Stimulated activated naive CD8-positive, alpha-beta T cell treated with anti-CD3 and anti-CD28 coated beads, Interleukin-15, amount 100 ng/mL, for 72 hours (primary cell): ENCODE data around the gene STAB1.
A peak's percentile ranks its signal among the peaks of the same experiment; 100 is the strongest.

Experiments used
- ATAC-seq: fragments of 150-1000 bp; cut with Tn5 transposase; 2 replicates; pipeline ENCODE4 v1.10.0; 2021; ENCODE audit warnings: mild to moderate bottlenecking, moderate library complexity
- DNase-seq, 2 donors: peaks; one replicate each; pipeline ENCODE4 v3.0.0; 2021 to 2022
- H3K27ac Mint-ChIP-seq, 2 donors: one replicate each; pipeline ENCODE4 v1.8.0; 2022; ENCODE audit warnings: mild to moderate bottlenecking in 2 of 2, mixed read lengths in 2 of 2, moderate library complexity in 2 of 2
- H3K27me3 Mint-ChIP-seq: one replicate; pipeline ENCODE4 v1.8.0; 2022; ENCODE audit warnings: mixed read lengths
- H3K4me1 Mint-ChIP-seq: one replicate; pipeline ENCODE4 v1.8.0; 2022; ENCODE audit warnings: mild to moderate bottlenecking, mixed read lengths
- H3K4me3 Mint-ChIP-seq, 2 donors: one replicate each; pipeline ENCODE4 v1.8.0; 2022; ENCODE audit warnings: mild to moderate bottlenecking in 2 of 2, mixed read lengths in 2 of 2, moderate library complexity in 1 of 2
- H3K9me3 Mint-ChIP-seq, 2 donors: one replicate each; pipeline ENCODE4 v1.8.0; 2022; ENCODE audit warnings: mixed read lengths in 2 of 2

STAB1 gene

DNA sequence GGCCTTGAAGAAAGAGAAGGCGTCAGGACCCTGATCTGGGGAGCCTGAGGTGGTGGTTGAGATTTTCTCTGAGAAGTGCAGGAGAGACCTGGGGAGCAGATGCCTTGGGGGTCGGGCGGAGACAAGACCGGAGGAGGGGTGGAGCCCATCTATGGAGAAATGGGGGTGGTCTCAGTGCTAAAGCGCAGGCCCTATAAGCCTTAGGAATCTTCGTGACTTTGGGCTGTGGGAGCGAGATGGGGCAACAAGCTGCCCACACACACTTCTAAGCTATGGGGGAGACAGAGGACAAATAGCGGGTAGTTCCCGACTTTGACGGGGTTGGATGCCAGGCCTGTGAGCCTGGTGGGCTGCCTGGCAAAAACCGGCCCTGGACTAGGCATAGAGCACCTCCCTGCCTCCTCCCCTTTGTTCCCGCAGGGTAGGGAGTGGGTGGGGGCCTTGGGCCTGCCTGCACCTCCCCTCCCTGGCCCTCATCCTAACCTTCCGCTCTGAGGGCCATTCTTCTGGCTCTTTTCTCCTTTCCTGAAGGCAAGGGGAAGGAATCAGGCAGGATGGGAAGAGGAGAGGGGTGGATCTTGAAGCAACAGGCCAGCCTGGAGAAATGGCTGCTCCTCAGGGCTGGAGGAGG lies 38.9 kb upstream of the STAB1 start:
- H3K4me3 Mint-ChIP-seq, result peak overlapping the region; percentile 94 to 95
- ATAC-seq, result no peak

DNA sequence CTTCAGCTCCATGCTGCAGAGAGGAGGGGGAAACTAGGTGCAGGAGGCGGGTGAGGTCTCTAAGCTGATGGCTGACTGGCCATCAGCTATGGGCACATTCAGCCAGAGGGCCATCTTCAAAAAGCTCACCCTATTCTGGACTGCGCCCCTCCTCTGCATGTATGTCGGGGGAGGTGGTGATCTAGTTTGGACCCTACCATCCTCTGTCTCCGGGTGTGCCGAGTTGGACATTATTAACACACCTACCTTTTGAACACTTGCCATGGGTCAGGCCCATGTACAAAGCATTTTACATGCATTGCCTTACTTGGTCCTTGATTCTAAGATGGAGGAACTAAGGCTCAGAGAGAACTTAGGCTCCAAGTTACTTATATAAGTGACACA lies 38.3 kb upstream of the STAB1 start:
- Mint-ChIP-seq H3K4me1 (peaks cover 44% of the 10 kb centered on the region), H3K9me3 (no peaks in the 10 kb centered on the region), H3K27me3 (no peaks in the 10 kb centered on the region), H3K4me3 (peak overlapping the region; percentile 94 to 95), H3K27ac (peak overlapping the region; percentile 64 to 100)
- no peak for DNase-seq
- no peak for ATAC-seq

More for the DNA sequence above, 38.9 kb upstream of the STAB1 start:
- Mint-ChIP-seq H3K4me1 (peaks cover 44% of the 10 kb centered on the region), H3K27me3 (no peaks in the 10 kb centered on the region), H3K27ac (peak overlapping the region; percentile 99 to 100), H3K9me3 (no peaks in the 10 kb centered on the region)
- DNase-seq, result no peak

DNA sequence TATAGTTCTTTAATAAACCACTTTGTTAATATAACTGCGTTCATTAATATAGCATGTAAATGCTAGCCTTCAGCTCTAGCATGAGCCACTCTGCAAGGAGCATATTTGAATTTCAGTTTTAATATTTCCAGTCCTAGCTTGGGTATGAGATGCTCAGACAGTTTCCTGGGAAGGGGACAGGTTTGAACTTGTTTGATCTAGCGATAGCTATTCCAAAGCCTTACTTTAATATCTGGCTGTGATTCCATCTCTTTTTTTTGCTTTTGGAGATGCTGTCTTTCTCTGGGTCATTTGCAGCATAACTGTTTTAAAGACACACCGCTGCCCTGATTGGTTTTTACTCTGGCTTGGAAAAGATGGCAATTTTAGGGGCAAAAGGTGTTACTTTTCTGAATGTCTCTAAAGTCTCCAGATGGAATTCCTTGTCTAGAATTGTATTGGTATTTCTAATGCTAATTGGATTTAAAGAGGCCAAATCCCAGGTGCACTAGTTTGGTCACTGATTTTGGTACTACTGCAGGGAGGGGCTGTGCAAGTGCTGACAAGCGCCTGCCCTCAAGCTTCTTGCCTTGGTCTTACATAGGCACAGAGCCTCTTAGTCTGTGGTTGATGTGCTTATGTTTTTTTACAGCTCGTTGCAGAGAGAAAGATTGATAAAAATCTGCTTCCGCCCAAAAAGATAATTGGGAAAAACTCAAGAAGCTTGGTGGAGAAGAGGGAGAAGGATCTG lies 36.9 kb upstream of the STAB1 start:
- DNase-seq (no peak), ATAC-seq (no peak)
- H3K27ac Mint-ChIP-seq, result peak overlapping the region in 1 of 2 donors; percentile 67
- no peak overlapping the region for H3K4me3 Mint-ChIP-seq
- no peaks in the 10 kb centered on the region for H3K9me3 Mint-ChIP-seq
- no peaks in the 10 kb centered on the region for H3K27me3 Mint-ChIP-seq
- H3K4me1 Mint-ChIP-seq, result peaks cover 46% of the 10 kb centered on the region

DNA sequence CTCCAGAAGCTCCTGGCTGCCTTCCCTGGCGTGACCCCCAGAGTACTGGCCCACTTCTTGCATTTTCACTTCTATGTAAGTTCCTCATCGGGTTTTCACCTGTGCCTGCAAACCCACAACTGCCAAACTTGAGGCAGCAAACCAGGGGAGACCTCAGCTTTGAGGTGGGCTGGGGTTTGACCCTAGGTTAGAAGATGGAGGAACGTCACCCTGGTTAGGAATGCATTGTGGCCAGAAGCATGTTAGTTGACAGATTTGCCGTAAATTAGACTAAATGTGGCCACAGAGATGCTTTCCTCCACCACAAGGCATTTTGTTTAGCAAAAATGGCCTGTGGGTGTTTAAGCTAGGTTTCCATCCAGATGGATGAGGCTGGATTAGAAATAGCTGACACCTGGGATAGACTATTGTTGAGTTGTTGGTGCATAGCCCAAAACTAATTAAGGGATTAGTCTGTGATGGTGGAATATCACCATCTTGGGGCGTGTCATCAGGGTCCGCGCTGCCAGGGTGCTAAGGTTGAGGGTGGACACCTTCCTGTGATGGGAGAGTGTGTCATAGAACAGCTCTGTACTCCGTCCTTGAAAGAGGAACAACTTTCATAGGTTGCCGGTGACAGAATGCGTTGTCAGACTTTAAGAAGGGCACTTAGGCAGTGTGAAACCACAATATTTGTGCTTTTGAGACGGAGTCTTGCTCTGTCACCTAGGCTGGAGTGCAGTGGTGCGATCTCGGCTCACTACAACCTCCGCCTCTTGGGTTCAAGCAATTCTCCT lies 36.2 kb upstream of the STAB1 start:
- DNase-seq (no peak), ATAC-seq (no peak)
- Mint-ChIP-seq H3K27me3 (no peaks in the 10 kb centered on the region), H3K4me1 (peaks cover 41% of the 10 kb centered on the region), H3K9me3 (no peaks in the 10 kb centered on the region), H3K4me3 (no peak overlapping the region), H3K27ac (no peak overlapping the region)

DNA sequence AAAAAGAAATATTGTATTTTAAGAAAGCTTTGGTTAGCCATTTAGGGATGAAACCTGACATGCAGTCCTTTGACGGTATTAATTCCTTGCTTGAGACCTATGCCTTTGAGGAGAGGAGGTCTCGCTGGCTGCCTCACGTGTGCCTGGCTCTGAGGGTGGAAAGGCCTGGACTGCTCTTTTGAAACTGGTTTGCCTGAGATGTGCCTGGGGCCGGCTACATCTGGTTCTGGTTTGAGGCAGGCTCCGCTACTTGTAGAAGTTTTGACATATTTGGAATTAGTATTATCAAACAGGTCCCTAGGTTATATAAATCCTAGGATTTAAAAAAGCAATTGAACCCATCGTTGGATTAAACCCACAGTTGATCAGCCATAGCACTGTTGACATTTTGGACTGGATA lies 33.3 kb upstream of the STAB1 start:
- H3K9me3 Mint-ChIP-seq, result no peaks in the 10 kb centered on the region
- H3K27ac Mint-ChIP-seq, result peak overlapping the region in 1 of 2 donors; percentile 27
- H3K4me3 Mint-ChIP-seq, result no peak overlapping the region
- ATAC-seq, result no peak
- DNase-seq, result no peak
- H3K27me3 Mint-ChIP-seq, result no peaks in the 10 kb centered on the region
- peaks cover 16% of the 10 kb centered on the region for H3K4me1 Mint-ChIP-seq

- peaks cover 10% of the 10 kb centered on the region for H3K4me1 Mint-ChIP-seq
- no peaks in the 10 kb centered on the region for H3K27me3 Mint-ChIP-seq
- DNase-seq (no peak), ATAC-seq (no peak)
- H3K9me3 Mint-ChIP-seq, result no peaks in the 10 kb centered on the region
- no peak overlapping the region for H3K4me3 Mint-ChIP-seq
- H3K27ac Mint-ChIP-seq, result no peak overlapping the region
Observed at GRCh38 chr3:52463416-52463815, 31.7 kb upstream of the STAB1 start.

- DNase-seq (no peak), ATAC-seq (no peak)
- Mint-ChIP-seq H3K4me3 (no peak overlapping the region), H3K27ac (no peak overlapping the region), H3K9me3 (no peaks in the 10 kb centered on the region), H3K27me3 (no peaks in the 10 kb centered on the region), H3K4me1 (peaks cover 8% of the 10 kb centered on the region)
Observed at GRCh38 chr3:52468336-52468735, 26.8 kb upstream of the STAB1 start.

- H3K27me3 Mint-ChIP-seq, result no peaks in the 10 kb centered on the region
- no peak for DNase-seq
- no peak overlapping the region for H3K27ac Mint-ChIP-seq
- H3K4me3 Mint-ChIP-seq, result no peak overlapping the region
- peaks cover 7% of the 10 kb centered on the region for H3K4me1 Mint-ChIP-seq
- H3K9me3 Mint-ChIP-seq, result no peaks in the 10 kb centered on the region
- ATAC-seq, result no peak
Observed at GRCh38 chr3:52469001-52469400, 26.1 kb upstream of the STAB1 start.

- ATAC-seq (no peak), DNase-seq (no peak)
- no peak overlapping the region for H3K4me3 Mint-ChIP-seq
- no peak overlapping the region for H3K27ac Mint-ChIP-seq
- H3K9me3 Mint-ChIP-seq, result no peaks in the 10 kb centered on the region
- no peaks in the 10 kb centered on the region for H3K27me3 Mint-ChIP-seq
- H3K4me1 Mint-ChIP-seq, result peaks cover 7% of the 10 kb centered on the region
Observed at GRCh38 chr3:52470920-52471319, 24.2 kb upstream of the STAB1 start.

GRCh38 chr3:52471371-52472238 lies 23.5 kb upstream of the STAB1 start:
- H3K27ac Mint-ChIP-seq, result no peak overlapping the region
- peaks cover 7% of the 10 kb centered on the region for H3K4me1 Mint-ChIP-seq
- H3K4me3 Mint-ChIP-seq, result no peak overlapping the region
- no peaks in the 10 kb centered on the region for H3K27me3 Mint-ChIP-seq
- no peaks in the 10 kb centered on the region for H3K9me3 Mint-ChIP-seq
- no peak for DNase-seq
- ATAC-seq, result peak; percentile 52

- Mint-ChIP-seq H3K27me3 (no peaks in the 10 kb centered on the region), H3K4me3 (no peak overlapping the region), H3K27ac (no peak overlapping the region), H3K4me1 (peaks cover 7% of the 10 kb centered on the region), H3K9me3 (no peaks in the 10 kb centered on the region)
- ATAC-seq, result no peak
- no peak for DNase-seq
Observed at GRCh38 chr3:52472239-52473000, 22.7 kb upstream of the STAB1 start.

- no peak for ATAC-seq
- Mint-ChIP-seq H3K4me1 (peaks cover 7% of the 10 kb centered on the region), H3K27me3 (no peaks in the 10 kb centered on the region), H3K4me3 (no peak overlapping the region), H3K9me3 (no peaks in the 10 kb centered on the region), H3K27ac (no peak overlapping the region)
- DNase-seq, result no peak
Observed at GRCh38 chr3:52473026-52473425, 22.1 kb upstream of the STAB1 start.

DNA sequence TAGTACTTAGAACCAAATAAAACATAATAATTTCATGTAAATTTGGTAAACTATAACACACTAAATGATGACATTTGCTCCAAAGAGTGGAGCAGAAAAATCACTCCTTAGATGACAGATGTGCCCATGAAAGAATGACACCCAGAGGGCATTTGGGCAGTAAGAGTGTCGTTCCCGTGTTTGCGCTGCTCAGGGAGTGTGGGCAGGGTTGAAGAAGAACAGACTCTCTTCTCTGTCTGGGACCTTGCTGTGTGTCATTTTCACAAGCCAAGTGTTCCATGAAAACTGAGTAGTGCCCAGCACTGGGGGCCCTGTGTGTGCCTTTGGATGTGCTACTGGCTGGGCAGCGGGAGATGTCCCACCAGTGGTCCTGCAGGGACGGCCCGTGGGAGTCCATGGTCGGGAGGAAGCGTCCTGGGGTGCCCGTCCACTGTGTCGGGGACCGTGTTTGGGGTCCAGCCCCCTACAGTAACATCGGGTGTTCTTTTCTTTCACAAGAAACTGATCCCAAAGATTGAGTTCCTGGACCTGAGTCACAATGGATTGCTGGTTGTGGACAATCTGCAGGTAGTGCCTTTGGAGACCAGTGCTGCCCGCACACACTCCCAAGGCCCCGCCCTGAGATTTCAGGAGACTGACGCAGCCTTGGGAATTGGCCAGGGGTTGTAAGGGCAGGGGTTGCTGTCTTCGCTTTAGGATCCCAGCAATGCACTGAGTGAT lies 17.9 kb upstream of the STAB1 start:
- no peak overlapping the region for H3K4me3 Mint-ChIP-seq
- DNase-seq, result no peak
- H3K27ac Mint-ChIP-seq, result no peak overlapping the region
- no peaks in the 10 kb centered on the region for H3K4me1 Mint-ChIP-seq
- no peak for ATAC-seq
- no peaks in the 10 kb centered on the region for H3K9me3 Mint-ChIP-seq
- H3K27me3 Mint-ChIP-seq, result no peaks in the 10 kb centered on the region

GRCh38 chr3:52477796-52478095 lies 17.4 kb upstream of the STAB1 start:
- Mint-ChIP-seq H3K27ac (no peak overlapping the region), H3K4me3 (no peak overlapping the region), H3K9me3 (no peaks in the 10 kb centered on the region), H3K27me3 (no peaks in the 10 kb centered on the region), H3K4me1 (no peaks in the 10 kb centered on the region)
- no peak for DNase-seq
- no peak for ATAC-seq
